Esophagus squamous epithelium (tissue), 4 donors: ENCODE measurements around the gene SOX9.

ENCODE experiments used
- CTCF ChIP-seq, 6 experiments: fragments of 450-650 bp in 4 of 6; fragments of 200-600 bp in 2 of 6; sonication (generic) in 2 of 6; IDR thresholded peaks; one replicate each; pipeline ENCODE4 v1.5.1; 2016 to 2019; ENCODE audit warnings: antibody characterized with exemption in 6 of 6, mild to moderate bottlenecking in 4 of 6, moderate library complexity in 4 of 6
- POLR2A ChIP-seq, 4 donors: fragments of 450-650 bp; IDR thresholded peaks; one replicate each; pipeline ENCODE4 v1.6.1; 2017; ENCODE audit warnings: antibody characterized with exemption in 4 of 4, mild to moderate bottlenecking in 4 of 4, moderate library complexity in 3 of 4

- TF ChIP-seq CTCF (IDR thresholded peaks at IDR 0.05), result no peak
- no peak for TF ChIP-seq POLR2A (IDR thresholded peaks at IDR 0.05)
Measured at GRCh38 chr17:72089453-72089987, 31.3 kb upstream of the SOX9 start.
